ENCODE results near the gene RASGEF1C. TPM values are rescaled to one million over a fixed set of nuclear protein-coding genes. Genes with fewer than 3 reads are reported as not detected.
"Not testable (repeated sequence)": the region's sequence is repeated elsewhere in the genome, so short reads cannot be mapped to it uniquely, and the experiment has no call there.

The RASGEF1C gene
- polyA plus RNA-seq, 5 donors = 0.10 to 0.35 (median 0.19) TPM; not detected in 1

DNA sequence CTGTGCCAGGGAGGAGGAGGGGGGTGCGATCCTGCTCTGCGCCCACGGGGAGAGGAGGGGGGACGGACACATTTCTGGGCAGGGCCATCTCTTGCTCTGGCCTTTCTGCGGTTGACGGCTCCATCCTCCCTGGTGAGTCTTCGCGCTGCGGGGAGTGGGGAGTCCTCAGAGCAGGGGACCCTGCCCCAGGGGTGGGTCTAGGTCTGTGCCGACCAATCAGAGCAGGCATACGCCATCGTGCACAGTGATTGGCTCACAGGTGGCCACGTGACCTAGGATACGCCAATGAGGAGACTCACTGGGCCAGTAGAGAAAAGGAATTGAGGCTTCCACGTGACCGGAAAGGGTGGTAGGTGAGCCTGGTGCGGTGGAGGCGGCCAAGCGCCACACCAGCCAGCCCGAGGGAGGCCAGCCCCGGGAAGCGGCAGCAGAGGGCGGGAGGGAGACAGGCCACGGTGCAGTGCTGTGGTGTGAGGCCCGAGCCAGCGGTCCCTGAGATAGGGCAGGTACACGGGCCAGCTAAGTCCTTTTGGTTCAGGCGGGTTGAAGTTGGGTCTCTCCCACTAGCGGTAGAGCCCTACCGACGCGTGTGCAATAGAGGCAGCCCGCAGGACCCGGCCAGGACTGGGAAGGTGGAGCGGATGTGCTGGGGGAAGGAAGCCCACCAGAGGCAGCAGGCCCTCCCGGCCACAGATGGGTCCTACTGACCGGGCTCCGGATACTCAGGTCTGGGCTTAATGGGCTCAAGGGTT is 72.2 kb downstream of the RASGEF1C start:
- DNase-seq = no peak

DNA sequence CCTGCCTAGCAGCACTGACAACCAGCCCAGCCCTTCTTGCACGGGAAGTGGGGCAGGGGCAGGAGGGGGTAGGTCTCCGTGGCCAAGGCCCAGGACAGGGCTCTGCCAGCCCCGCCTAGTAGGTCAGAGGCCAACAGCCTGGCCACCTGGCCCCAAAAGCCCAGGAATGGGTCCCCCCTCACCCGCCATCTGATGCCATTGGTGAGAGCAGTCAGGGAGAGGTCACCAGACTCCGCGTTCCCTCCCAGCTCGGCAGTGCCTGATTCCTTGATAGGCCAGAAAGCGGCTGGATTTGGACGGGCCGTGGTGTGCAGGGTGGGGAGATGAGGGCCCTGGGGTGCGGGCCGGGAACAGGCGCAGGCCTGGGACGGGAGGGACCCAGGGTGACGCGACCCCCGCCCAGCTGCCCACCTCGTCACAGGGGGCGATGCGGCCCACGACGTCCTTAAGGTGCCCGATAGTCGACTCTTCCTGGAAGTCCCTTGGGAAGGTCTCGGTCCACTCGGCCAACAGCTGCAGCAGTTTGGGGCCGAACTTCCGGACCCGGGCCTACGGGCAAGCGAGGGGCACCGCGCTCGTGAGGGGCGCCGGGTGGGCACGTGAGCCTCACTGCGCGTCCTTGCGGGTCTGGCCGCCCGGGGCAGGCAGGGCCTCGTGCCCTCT is 72.9 kb downstream of the RASGEF1C start:
- no peak for DNase-seq

DNA sequence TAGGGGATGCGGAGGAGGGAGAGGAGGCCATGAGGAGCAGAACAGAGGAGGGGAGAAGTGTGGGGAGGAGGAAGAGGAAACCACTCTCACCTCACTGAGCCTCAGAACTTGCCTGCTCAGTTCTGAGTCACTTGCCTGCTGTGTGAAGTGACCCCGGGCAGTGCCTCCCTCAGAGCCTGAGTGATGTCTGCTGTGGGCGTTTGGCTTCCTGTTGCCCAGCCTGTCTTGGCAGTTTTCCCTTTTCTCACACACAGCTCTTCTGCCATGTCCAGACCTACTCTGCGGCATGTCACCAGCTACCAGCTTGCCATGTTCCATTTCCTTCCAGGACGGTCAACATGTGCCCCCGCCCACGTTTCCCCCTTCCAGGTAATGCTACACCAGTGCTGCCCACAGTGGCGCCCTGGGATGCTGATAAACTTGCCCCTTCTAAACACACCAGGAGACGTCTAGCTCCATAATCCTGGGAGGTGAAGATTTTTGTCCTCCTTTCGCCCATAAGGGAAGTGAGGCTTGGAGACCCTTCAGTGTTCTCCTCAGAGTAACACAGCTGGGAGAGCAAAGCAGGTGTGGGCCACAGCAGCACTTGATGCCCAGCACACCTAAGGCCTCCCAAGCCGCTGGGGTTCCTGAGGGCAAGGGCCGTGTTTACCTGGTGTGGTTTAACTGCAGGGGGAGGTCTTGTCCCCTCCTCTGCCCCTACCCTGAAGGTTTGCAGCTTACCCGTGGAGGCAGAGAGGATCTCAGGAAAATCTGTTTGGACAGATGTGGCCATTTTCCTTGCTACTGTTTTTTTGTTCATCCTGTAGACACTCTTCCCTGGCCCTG is 73.7 kb downstream of the RASGEF1C start:
- DNase-seq = no peak

DNA sequence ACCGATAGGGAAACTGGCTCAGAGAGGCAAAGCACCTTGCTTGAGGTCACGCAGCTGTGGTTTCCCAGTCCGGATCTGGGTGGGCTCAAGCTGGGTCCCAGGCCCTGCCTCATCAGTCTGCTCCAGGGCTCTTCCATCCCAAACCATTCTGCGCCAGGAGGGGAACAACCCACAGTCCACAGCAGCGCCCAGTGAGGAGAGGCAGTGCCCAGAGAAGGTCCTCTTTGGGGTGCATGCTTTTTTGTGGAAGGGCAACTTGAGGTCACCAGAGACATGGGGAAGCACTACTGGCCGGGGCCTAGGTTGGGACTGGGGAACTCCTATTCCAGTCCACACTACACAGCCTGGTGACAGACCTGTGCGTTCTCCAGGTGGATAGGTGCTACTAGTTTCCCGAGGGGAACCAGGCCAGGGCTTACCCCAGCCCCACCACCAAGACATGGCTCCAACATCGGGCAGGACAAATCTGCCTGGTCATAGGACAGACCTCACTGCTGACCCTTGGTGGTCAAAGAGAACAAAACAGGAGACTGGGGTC is 75.0 kb downstream of the RASGEF1C start:
- DNase-seq = no peak

DNA sequence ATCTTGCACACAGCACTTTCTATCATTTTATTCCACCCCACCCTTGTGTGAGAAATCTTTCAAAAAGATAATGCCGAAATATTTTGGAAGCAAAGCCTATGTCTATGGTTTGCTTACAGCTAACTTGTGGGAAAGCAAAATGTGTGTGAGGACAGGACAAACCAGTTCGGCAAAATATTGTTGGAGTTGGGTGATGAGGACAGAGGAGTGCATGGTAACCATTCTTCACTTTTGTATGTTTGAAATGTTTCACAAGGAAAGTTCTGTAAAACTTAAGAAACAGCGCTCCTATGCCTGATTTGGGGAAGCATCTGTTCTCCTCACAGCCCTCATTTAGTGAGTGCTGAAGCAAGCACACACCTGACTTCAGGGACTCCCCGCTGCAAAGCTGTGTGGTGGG is 75.5 kb downstream of the RASGEF1C start:
- no peak for DNase-seq

DNA sequence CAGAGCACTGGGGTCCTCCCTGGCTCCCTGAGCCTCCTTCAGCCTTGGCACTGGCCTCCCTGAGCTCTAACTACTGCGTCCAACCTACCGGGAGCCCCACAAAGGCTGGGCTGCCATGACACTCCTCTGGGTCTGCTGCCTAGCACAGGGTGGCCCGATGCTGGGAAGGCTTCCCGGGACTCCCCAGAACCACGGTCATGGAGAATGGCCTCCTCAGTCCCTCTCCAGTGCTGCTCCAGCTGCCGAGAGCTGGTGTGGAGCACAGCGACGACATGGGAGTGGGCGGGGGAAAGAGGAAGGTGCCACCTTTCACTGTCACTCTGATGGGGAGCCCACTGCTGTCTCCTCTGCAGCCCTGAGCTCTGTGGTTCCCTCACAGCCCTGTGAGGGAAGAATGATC is 76.0 kb downstream of the RASGEF1C start:
- DNase-seq = no peak

DNA sequence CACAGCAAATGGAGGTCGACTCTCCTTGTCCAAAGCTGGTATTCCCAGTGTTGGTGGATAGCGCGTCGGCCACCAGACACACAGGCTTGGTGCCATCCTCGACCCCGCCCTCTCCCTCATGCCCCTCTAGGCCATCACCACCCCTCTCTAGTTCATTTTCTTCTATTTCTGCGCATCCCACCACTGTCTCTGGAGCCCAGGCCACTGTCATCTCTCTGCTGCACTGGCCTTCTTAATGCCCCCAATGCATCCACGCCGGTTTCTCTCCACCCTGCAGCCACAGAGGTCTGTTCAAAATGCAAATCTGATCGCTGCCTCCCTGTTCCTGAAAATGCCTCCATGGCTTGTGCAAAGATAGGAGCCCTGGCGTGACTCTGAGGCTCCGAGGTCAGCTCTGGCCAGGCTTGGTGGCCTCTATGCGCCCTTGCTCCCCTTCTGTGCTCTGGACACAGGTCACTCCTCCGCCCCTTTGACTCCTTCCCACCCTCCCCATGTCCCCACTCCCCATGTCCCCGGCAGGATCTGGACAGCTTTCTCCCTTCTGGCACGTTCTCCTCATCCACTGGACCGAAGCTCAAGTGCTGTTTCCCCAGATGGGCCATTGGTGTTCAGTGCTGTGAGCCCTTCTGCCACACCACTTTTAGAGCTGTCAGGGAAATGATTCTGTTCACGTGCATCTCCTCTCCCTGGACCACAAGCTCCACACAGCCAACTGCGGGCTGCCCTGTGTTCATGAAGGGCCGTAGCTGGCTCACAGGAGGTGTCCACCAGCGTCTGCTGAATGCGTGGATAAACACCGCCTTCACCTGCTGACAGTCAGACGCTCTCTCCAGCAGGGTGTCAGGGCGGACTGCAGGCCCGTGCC is 77.9 kb downstream of the RASGEF1C start:
- DNase-seq = no peak

DNA sequence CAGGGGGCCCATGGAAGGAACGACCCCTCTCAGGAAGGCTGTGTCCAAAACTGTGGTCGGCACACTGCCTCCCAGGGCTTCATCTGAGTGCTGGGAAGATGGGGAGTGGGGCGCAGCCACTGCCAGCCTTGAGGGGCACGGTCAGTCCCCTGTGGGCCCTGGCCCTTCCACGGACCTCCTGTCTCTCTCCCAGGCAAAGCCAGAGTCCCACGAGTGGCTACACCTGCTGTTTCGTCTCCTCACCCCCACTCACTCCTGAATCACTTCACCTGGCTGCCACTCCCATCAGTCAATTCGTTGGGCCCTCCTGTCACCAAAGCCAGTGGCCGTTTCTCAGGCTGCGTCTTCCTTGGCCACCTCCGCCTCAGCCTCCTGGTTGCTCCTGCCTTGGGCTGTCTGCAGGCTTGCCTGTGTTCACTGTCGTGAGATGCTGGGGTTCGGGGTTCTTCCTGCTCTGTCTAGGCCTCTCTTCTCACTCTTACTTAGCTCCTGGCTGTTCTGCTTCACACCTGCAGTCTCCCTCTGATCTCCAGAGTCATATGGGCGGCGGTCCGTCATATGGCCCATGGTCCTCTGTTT is 78.6 kb downstream of the RASGEF1C start:
- DNase-seq = no peak

DNA sequence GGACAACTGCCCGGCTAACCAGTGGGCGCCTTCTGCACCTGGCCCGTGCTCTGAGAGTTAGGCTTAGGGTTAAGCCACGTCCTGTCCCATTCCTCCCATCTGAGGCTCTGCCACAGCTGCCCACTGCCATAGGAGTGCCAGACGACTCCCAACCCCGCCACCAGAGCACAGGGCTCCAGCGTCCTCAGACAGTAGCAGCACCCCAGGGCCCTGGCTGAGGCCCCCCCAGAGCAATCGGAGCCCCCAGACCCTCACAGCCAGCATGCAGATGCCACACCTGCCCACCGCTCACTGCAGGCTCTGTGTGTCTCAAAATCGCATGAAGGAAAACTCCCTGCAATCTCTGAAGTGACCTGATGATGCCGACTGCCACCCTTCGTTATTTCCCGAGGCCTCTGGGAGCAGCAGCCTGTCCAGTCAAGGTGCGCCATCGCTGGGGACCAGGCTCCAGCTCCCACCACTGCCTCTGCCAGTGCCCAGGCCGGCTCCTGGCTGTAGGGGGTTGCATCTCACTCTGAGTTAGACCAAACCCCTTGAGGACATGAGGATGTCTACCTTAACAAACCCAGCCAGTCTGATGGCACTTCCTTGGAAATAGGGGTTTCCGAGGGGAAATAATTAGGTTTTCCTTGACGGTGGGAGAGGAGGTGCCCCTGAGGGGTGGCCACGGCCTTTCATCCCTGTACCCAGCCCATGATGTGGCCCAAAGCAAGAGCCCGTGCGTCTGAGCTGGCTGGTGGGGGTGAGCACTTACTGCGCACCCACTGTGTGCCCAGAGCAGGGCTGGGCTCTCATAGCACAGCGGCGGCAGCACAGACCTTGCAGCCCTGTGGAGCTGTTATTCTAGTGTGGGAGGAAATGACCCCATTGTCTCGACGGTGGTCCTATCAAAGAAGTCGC is 79.5 kb downstream of the RASGEF1C start:
- no peak for DNase-seq

DNA sequence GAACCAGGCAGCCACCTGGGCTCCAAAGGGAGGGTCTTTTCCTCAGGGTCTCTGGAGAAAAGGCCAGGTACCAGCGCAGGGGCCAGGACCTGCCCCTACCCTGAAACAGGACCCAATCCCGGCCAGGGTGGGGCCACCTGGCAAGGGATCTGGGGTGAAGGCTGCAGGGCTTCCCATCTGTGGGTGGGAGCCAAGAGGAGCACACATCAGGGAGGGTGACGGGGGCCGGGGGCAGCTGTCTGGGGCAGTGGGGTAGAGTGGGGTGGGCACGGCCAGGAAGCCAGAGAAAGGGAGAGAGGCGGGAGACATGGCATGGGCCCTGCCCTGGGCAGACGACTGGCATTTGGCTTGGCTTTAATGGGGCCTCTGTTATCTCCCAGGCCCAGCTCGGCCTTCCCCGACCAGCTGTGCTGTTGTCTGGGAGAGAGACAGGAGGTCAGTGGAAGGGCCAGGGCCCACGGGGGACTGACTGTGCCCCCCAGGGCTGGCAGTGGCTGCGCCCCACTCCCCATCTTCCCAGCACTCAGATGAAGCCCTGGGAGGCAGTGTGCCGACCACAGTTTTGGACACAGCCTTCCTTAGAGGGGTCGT is 80.2 kb downstream of the RASGEF1C start:
- DNase-seq = no peak

DNA sequence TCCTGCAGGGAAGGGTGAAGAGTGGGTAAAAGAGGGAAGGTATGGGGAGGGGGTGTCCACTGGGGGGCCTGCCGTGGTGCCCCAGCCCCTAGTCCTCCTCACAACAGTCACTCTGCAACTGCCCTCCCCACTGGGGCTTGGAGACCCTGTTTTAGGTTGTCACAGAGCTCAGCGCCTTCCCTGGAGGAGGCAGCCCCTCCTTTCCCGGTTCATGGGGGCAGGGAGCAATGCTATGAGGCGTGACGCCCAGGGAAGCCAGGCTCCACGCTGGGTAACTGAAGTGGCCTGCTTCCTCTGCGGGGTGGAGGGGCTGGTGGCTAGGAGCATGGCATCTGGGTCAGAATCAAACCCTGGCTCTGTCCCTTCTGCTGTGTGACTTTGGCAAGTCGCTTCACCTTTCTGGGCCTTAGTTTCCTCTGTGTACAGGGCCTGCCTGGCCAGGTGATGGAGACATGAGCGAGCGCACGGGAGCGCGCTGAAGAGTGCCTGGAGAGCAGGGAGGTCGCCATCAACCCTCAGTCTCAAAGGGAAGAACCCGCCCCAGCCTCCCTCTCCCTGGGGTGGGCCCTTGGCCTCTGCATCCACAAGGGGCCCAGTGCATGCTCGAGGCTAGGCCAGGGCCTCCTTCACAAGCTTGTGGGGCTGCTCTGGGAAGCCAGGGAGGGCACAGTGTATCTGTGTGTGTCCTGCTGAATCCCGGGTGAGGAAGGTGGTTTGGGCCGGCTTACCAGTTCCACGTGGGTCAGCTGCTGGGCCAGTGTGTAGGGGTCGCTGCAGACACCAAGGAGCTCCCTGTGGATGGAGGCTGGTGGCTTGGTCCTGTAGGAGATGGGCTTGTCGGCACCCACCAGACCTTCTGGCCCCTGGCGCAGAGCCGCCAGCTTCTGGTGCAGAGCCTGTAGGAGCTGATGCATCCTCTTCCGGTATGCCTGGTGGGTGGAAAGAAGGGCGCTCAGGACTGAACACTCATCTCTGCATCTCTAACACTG is 81.0 kb downstream of the RASGEF1C start:
- no peak for DNase-seq

DNA sequence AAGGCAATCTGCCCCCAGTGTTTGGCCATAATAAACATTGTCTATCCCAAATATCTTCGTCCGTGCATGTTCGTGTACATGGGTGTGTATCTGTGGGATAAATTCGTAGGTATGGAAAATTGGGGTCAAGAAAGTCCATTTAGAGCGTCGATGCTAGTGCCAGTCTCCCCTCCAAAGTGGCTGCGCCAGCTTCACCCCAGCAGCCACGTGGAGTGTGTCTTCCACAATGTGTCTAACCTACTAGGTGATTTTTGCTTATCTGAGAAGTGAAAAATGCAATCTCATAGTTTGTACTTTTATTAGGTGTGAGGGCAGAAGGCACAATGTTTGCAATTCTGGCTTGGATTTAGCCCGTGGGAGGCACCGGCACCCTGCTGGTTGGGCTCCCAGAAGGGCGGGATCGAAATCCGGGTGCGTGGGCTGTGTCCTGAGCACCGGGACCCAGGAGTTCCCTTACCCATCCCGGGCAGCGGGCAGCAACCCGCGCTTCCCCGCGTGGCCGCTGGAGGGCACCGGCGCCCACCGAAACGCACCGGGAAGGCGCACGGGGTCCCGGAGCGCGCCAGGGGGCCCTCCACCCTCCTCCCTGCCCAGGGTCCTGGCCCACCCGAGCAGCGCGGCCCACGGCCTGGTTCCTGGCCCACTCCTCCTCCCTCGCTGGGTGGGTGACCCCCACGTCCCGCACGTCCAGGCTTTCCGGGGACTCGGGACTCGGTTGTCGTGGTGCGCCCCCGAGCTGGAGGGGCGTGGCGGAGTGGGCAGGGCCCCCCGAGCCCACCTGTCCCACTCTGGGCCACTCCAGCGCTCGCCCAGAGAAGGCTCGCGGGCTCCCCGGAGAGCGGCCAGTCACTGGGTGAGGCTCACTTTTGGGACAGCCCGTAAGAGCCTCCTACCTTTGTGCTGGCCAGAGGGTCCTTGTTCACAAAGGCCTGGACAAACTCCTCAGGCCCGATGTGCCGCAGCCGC is 82.0 kb downstream of the RASGEF1C start:
- no peak for DNase-seq

DNA sequence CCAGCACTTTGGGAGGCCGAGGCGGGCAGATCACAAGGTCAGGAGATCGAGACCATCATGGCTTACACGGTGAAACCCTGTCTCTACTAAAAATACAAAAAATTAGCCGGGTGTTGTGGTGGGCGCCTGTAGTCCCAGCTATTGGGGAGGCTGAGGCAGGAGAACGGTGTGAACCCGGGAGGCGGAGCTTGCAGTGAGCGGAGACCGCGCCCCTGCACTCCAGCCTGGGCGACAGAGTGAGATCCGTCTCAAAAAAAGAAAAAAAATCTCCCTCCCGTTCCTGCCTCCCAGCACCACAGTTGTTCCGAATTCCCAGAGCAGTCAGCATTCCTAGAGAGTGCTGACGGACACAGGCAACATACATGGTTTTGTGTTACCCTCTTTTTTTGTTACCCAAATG is 82.9 kb downstream of the RASGEF1C start:
- DNase-seq = not testable (repeated sequence)

DNA sequence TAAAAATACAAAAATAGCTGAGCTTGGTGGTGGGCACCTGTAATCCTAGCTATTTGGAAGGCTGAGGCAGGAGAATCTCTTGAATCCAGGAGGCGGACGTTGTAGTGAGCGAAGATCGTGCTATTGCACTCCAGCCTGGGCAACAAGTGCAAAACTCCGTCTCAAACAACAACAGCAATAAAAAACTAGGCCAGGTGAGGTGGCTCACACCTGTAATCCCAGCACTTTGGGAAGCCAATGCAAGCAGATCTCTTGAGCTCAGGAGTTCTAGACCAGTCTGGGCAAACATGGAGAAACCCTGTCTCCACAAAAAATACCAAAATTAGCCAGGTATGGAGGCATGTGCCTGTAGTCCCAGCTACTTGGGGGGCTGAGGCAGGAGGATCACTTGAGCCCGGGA is 84.3 kb downstream of the RASGEF1C start:
- not testable (repeated sequence) for DNase-seq

DNA sequence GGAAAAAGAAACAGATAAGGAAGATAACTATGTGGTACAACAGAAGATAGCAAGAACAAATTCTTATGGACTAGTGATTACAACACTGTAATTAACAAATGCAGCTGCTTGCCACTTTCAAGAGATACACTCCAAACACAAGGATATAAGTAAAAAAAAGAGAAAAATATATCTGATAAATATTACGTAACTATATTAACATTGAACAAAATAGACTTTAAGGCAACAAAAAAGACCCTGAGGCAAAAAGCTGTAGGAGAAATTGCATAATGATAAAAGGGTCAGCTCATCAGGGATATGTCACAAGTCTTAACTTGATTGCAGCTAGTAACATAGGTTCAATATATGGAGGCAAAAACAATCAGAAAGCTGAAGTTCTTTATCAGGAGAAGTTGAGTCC is 86.1 kb downstream of the RASGEF1C start:
- no peak for DNase-seq

DNA sequence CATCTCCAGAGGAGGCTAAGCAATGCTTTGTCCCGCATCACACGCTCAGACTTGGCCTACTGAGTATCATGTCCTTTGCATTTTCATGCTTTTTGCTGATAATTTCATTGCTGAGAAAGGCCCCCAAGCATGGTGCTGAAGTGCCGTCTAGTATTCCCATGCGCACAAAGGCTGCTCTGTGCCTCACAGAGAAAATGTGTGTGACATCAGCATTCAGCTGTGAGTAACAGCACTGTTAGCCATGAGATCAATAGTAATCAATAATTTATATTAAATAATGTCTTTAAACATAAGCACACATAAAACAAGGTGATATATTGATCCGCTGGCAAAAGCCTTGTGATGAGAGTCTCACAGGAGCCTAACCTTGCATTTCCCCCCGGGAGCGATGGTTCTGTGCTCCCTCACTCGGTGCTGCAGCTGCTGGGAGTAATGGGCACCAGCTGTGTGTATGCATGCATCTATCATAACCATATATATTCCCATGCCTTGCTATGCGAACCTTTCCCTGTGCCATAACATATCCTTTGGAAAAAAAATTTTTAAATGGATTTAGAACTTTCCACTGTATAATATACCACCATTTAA is 87.1 kb downstream of the RASGEF1C start:
- DNase-seq = no peak
